ENCODE results near the gene CNTN1.

Gene CNTN1

DNA sequence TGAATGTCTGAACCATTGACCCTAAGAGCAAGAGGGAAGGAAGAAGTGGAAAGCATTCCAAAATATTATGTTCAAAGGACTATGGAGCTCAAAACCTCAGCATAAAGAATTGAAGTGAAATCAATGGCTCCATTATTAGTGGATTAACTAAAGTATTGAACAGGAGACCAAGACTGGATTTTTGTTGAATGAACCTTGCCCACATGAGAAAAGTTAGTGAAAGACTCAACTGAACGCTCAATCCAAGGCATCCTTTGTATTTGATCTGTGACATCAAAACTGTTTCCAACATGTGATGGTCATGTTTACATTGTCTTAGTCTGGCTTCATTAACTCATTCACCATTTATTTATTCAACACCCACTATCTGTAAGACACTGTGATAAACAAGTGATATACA is 161.0 kb downstream of the CNTN1 start:
- DNase-seq (ENCODE audit: low read depth), result no peak
- TF ChIP-seq, protein P1, sequence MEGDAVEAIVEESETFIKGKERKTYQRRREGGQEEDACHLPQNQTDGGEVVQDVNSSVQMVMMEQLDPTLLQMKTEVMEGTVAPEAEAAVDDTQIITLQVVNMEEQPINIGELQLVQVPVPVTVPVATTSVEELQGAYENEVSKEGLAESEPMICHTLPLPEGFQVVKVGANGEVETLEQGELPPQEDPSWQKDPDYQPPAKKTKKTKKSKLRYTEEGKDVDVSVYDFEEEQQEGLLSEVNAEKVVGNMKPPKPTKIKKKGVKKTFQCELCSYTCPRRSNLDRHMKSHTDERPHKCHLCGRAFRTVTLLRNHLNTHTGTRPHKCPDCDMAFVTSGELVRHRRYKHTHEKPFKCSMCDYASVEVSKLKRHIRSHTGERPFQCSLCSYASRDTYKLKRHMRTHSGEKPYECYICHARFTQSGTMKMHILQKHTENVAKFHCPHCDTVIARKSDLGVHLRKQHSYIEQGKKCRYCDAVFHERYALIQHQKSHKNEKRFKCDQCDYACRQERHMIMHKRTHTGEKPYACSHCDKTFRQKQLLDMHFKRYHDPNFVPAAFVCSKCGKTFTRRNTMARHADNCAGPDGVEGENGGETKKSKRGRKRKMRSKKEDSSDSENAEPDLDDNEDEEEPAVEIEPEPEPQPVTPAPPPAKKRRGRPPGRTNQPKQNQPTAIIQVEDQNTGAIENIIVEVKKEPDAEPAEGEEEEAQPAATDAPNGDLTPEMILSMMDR (IDR thresholded peaks at IDR 0.05; ENCODE audit: low read depth, low read length, missing control alignments), result no peak
- in situ Hi-C loops (cut with HindIII; ENCODE audit: low sequenced_read_pairs), result no loop called here
- H3K4me3 ChIP-seq (ENCODE audit: low read depth, low read length), result no peak overlapping the region

DNA sequence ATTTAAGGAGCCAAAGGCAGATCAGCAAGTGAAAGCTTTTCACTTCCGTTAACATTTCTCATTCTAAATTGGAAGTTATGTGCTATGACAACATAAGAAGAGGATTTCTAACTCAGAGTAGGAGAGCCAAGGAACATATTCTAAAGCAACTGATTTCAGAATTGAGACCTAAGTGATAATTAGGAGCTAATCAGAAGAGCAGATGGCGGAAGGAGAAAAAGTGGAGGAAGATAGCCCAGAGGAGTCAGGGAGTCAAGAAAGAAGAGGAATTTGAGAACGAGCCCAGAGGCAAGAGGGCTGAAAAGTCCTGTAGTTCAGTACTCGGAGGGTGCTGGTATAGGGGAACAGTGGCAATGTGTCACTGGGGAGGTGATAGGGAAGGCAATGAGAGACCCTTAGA is 162.4 kb downstream of the CNTN1 start:
- TF ChIP-seq, protein P1 (IDR thresholded peaks at IDR 0.05; ENCODE audit: low read depth, low read length, missing control alignments), result no peak
- DNase-seq (ENCODE audit: low read depth), result no peak
- H3K4me3 ChIP-seq (ENCODE audit: low read depth, low read length), result no peak overlapping the region
- in situ Hi-C loops (cut with HindIII; ENCODE audit: low sequenced_read_pairs), result no loop called here

DNA sequence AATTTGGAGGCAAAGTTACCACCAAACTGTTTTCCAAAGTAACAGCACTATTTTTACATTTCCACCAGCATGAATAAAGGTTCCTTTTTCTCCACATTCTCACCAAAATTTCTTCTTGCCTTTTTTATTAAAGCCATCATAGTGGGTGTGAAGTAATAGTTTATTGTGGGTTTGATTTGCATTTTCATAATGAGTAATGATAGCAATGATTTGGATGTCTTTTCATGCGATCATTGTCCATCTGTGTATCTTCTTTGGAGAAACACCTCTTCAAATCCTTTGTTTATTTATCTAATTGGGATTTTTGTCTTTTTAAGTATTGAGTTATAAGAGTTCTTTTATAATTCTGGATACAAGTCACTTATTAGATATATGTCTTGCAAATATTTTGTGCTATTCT is 172.7 kb downstream of the CNTN1 start:
- H3K4me3 ChIP-seq (ENCODE audit: low read depth, low read length), result no peak overlapping the region
- in situ Hi-C loops (cut with HindIII; ENCODE audit: low sequenced_read_pairs), result no loop called here
- DNase-seq (ENCODE audit: low read depth), result no peak
- TF ChIP-seq, protein P1 (IDR thresholded peaks at IDR 0.05; ENCODE audit: low read depth, low read length, missing control alignments), result no peak

DNA sequence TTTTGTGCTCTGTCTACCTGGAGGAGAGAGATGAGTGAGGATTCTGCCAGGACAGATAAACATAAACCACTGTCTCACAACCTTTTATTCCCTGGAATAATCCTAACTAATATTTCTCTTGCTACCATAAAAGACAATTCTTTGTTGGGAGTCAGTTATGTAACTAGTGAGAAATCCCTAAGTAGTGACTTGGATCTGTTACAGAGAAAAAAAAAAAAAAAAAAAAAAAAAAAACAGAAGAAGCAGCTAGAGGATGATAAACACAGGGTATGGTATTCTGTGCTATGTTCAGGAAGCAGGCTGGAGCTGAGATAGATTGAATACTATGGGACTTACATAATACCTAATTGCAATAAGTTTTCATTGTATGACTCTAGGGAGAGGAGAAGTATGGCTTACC is 178.7 kb downstream of the CNTN1 start:
- DNase-seq (ENCODE audit: low read depth), result no peak
- in situ Hi-C loops (cut with HindIII; ENCODE audit: low sequenced_read_pairs), result no loop called here
- H3K4me3 ChIP-seq (ENCODE audit: low read depth, low read length), result no peak overlapping the region
- TF ChIP-seq, protein P1 (IDR thresholded peaks at IDR 0.05; ENCODE audit: low read depth, low read length, missing control alignments), result no peak

DNA sequence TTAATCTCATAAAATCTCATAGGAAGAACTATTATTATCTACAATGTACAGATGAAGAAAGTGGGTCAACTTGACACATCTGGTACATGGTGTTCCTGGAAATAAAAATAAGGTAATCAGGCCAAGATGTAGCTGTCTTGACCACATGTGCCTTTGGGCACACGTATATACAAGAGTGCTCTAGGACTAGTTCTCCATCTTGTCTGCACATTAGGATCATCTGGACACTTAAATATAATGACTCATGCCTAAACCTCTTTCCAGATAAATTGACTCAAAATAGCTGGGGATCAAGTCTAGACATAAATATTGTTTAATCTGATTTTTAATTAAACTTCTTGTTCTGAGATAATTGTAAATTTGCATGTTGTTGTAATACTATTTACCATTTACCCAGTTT is 182.6 kb downstream of the CNTN1 start:
- TF ChIP-seq, protein P1 (IDR thresholded peaks at IDR 0.05; ENCODE audit: low read depth, low read length, missing control alignments), result no peak
- in situ Hi-C loops (cut with HindIII; ENCODE audit: low sequenced_read_pairs), result no loop called here
- DNase-seq (ENCODE audit: low read depth), result no peak
- H3K4me3 ChIP-seq (ENCODE audit: low read depth, low read length), result no peak overlapping the region

DNA sequence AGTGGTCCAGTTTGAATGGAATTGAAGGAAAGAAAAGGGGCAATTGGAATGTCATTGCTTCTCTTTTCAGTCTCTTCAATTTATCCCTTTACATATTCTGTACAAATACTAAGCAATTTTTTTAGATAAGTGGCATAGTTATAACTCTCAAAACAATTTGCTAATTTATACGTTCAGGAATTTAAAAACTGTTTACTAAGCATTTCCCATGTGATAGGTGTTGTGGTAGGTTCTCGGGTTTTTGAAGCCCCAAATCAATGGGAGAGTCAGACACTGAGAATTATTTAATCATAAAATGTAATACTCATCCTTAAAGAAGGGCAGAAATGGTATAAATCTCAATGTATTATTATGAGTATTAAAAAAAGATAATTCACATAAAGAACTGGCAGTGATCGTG is 197.1 kb downstream of the CNTN1 start:
- no peak overlapping the region for H3K4me3 ChIP-seq (ENCODE audit: low read depth, low read length)
- DNase-seq (ENCODE audit: low read depth), result no peak
- in situ Hi-C loops (cut with HindIII; ENCODE audit: low sequenced_read_pairs), result no loop called here
- TF ChIP-seq, protein P1 (IDR thresholded peaks at IDR 0.05; ENCODE audit: low read depth, low read length, missing control alignments), result no peak

DNA sequence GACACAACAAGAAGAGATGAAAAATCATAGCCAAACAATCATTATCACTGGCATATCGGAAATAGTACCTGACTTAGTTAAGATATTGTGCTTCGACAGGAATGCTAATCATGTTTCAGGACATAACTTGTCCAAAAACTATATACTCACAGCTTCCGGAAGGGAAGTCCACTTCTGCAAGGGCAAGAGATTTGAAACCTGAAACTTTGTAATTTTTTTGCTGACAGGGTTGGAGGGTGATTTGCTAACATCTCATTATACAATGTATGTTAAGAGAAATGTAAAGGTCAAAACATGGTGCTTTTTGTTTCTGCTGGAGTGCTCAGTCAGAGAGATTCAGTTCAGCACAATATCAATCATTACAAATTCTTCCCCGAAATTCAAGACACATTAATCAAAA is 200.3 kb downstream of the CNTN1 start:
- no peak overlapping the region for H3K4me3 ChIP-seq (ENCODE audit: low read depth, low read length)
- TF ChIP-seq, protein P1 (IDR thresholded peaks at IDR 0.05; ENCODE audit: low read depth, low read length, missing control alignments), result no peak
- no peak for DNase-seq (ENCODE audit: low read depth)
- in situ Hi-C loops (cut with HindIII; ENCODE audit: low sequenced_read_pairs), result no loop called here

Measured in astrocyte of the cerebellum (primary cell).